H1 (cell line): ENCODE data around the gene FAM227B. TPM values are rescaled to one million over a fixed set of nuclear protein-coding genes. Genes with fewer than 3 reads are reported as not detected.

ENCODE experiments used
- CHD1 ChIP-seq: IDR thresholded peaks from 2 replicates; pipeline ENCODE4 v1.6.1; 2012; ENCODE audit warnings: low read depth, low read length, improper control_type of control experiment
- JUND ChIP-seq: IDR thresholded peaks from 2 replicates; pipeline ENCODE4 v1.6.1; 2011; ENCODE audit warnings: mild to moderate bottlenecking, improper control_type of control experiment, low read length
- SAP30 ChIP-seq: fragments of 300-600 bp; sonication (generic); IDR thresholded peaks from 2 replicates; pipeline ENCODE4 v1.7.1; 2012; ENCODE audit warnings: low read length, moderate library complexity, mild to moderate bottlenecking, inconsistent platforms; ENCODE audit not compliant: insufficient read depth, insufficient replicate concordance
- YY1 ChIP-seq: IDR thresholded peaks from 2 replicates; pipeline ENCODE4 v1.6.1; 2011; ENCODE audit warnings: low read depth, mild to moderate bottlenecking, low read length
- polyA plus RNA-seq, 7 experiments: library from polyadenylated mRNA; depleted of rRNA in 3 of 7; stranded (reverse) in 5 of 7; unstranded in 2 of 7; fragments of >200 nt in 5 of 7; fragments of 200-250 nt in 2 of 7; gene quantifications; 1 replicate in 5 of 7; 2 replicates in 1 of 7; 4 replicates in 1 of 7; pipeline versions ENCODE4 v1.2.1 to v1.2.3, GENCODE V29; 2011 to 2013; ENCODE audit warnings: missing spikeins in 2 of 7, mixed read lengths in 2 of 7
- total RNA-seq: library from RNA; stranded (reverse); fragmentation: NEBNext Ultra II Directional; extraction: Animal tissue kit (Norgen Biotek cat#: 25700); gene quantifications from 2 replicates; pipeline ENCODE4 v1.2.1, GENCODE V29; 2021

Gene FAM227B
- total and polyA plus RNA-seq, 2 of the 8 experiments (the other 6 are each of a cell fraction or from before 2014, with no cell fraction given): 4.0 to 6.5 TPM

GRCh38 chr15:49418811-49419210 lies 201.8 kb downstream of the FAM227B start (continued):
- TF ChIP-seq CHD1 (no peak), JUND (no peak), SAP30 (no peak), YY1 (no peak)
